ENCODE measurements around the gene THRB.

THRB gene

GRCh38 chr3:24141548-24141947 lies 353.1 kb downstream of the THRB start:
- DNase-seq (ENCODE audit: low spot score): no peak

GRCh38 chr3:24139463-24140412 lies 354.9 kb downstream of the THRB start:
- DNase-seq (ENCODE audit: low spot score): no peak

GRCh38 chr3:24138876-24139256 lies 355.8 kb downstream of the THRB start:
- DNase-seq (ENCODE audit: low spot score): no peak

- DNase-seq (ENCODE audit: low spot score): no peak
Observed at GRCh38 chr3:24137958-24138875, 356.4 kb downstream of the THRB start.

GRCh38 chr3:24137334-24137733 lies 357.3 kb downstream of the THRB start:
- no peak for DNase-seq (ENCODE audit: low spot score)

- no peak for DNase-seq (ENCODE audit: low spot score)
Observed at GRCh38 chr3:24136624-24137310, 357.9 kb downstream of the THRB start.

- no peak for DNase-seq (ENCODE audit: low spot score)
Observed at GRCh38 chr3:24135280-24135679, 359.4 kb downstream of the THRB start.

GRCh38 chr3:24133942-24134341 lies 360.7 kb downstream of the THRB start:
- DNase-seq (ENCODE audit: low spot score): no peak

- DNase-seq (ENCODE audit: low spot score): no peak
Observed at GRCh38 chr3:24133436-24133835, 361.2 kb downstream of the THRB start.

- no peak for DNase-seq (ENCODE audit: low spot score)
Observed at GRCh38 chr3:24129549-24129948, 365.1 kb downstream of the THRB start.

- DNase-seq (ENCODE audit: low spot score): no peak
Observed at GRCh38 chr3:24128199-24129005, 366.2 kb downstream of the THRB start.

- no peak for DNase-seq (ENCODE audit: low spot score)
Observed at GRCh38 chr3:24123596-24123995, 371.1 kb downstream of the THRB start.

- DNase-seq (ENCODE audit: low spot score): no peak
Observed at GRCh38 chr3:24120434-24120833, 374.2 kb downstream of the THRB start.

GRCh38 chr3:24119321-24119751 lies 375.3 kb downstream of the THRB start:
- no peak for DNase-seq (ENCODE audit: low spot score)

- DNase-seq (ENCODE audit: low spot score): no peak
Observed at GRCh38 chr3:24117508-24117907, 377.1 kb downstream of the THRB start.

- no peak for DNase-seq (ENCODE audit: low spot score)
Observed at GRCh38 chr3:24111711-24112110, 382.9 kb downstream of the THRB start.

- no peak for DNase-seq (ENCODE audit: low spot score)
Observed at GRCh38 chr3:24110051-24110450, 384.6 kb downstream of the THRB start.

GRCh38 chr3:24101676-24102168 lies 392.9 kb downstream of the THRB start:
- DNase-seq (ENCODE audit: low spot score): no peak

GRCh38 chr3:24100696-24101402 lies 393.8 kb downstream of the THRB start:
- DNase-seq (ENCODE audit: low spot score): no peak

GRCh38 chr3:24096695-24097290 lies 397.9 kb downstream of the THRB start:
- DNase-seq (ENCODE audit: low spot score): no peak

All from ecto neural progenitor cell (in vitro differentiated cells).